ENCODE data around the gene OMA1.

DNA sequence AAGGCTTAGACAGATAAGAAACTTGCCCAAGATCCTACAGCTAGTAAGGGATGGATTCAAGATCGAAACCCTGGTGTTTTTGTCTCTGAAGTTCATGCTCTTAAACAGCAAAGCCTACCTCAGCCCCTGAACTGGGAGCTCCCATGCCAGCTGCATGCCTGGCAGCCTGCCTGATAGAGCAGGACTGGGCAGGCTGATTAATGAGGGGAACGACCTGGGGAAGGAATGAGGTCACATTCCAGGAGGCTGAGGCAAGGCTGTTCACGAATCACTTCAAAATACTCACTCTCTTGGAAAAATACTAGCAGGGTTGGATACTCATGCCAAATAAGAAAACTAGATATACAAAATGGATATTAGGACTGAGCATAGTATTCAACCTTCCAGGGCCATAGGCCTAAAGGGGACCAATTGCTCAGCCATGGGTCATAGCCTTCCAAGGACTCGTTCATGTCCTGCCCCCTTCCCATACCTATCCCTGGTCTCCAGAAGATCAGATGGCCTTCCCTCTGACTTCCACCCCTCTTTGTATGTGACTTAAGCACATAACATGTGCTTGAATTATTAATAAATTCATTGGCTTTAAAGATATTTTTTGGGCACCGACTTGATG is 46.1 kb upstream of the OMA1 start:
- TF ChIP-seq, protein P1, sequence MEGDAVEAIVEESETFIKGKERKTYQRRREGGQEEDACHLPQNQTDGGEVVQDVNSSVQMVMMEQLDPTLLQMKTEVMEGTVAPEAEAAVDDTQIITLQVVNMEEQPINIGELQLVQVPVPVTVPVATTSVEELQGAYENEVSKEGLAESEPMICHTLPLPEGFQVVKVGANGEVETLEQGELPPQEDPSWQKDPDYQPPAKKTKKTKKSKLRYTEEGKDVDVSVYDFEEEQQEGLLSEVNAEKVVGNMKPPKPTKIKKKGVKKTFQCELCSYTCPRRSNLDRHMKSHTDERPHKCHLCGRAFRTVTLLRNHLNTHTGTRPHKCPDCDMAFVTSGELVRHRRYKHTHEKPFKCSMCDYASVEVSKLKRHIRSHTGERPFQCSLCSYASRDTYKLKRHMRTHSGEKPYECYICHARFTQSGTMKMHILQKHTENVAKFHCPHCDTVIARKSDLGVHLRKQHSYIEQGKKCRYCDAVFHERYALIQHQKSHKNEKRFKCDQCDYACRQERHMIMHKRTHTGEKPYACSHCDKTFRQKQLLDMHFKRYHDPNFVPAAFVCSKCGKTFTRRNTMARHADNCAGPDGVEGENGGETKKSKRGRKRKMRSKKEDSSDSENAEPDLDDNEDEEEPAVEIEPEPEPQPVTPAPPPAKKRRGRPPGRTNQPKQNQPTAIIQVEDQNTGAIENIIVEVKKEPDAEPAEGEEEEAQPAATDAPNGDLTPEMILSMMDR (IDR thresholded peaks at IDR 0.05): no peak
- TF ChIP-seq POLR2A (IDR thresholded peaks at IDR 0.05): peak in 1 of 2 donors; percentile 39

All from thyroid gland (tissue), 4 donors.